Measurements from ENCODE around the gene ECHDC3.
"Not testable (repeated sequence)": the region's sequence is repeated elsewhere in the genome, so short reads cannot be mapped to it uniquely, and the experiment has no call there.

The ECHDC3 gene, protein sequence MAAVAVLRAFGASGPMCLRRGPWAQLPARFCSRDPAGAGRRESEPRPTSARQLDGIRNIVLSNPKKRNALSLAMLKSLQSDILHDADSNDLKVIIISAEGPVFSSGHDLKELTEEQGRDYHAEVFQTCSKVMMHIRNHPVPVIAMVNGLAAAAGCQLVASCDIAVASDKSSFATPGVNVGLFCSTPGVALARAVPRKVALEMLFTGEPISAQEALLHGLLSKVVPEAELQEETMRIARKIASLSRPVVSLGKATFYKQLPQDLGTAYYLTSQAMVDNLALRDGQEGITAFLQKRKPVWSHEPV

DNA sequence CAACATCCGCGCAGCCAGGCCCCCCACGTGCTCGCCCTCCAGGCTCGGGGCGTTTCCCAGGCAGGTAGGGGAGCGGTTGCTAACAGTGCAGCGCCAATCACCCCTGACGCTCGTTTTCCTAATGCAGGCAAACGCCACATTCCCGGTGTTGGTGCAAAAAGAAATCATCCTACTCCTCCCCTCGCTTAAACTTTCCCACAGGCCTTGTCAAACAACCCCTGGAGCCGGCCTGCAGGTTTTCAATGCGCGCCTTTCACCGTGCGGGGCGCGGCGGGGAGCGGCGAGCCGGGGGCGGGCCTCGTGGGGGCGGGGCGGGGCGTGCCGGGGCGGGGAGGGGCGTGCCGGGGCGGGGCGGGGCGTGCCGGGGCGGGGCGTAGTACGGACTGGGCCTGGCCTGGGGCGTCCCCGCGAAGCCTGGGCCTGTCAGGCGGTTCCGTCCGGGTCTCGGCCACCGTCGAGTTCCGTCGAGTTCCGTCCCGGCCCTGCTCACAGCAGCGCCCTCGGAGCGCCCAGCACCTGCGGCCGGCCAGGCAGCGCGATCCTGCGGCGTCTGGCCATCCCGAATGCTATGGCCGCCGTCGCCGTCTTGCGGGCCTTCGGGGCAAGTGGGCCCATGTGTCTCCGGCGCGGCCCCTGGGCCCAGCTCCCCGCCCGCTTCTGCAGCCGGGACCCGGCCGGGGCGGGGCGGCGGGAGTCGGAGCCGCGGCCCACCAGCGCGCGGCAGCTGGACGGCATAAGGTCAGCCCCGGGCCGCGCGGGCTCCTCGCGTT is at the start of gene ECHDC3:
TSS of gene ECHDC3 (plus strand) at position 374 of the 770 bp plus-strand sequence. CDS start at position 569, 195 bp downstream.
- peak; percentile 34 for DNase-seq

DNA sequence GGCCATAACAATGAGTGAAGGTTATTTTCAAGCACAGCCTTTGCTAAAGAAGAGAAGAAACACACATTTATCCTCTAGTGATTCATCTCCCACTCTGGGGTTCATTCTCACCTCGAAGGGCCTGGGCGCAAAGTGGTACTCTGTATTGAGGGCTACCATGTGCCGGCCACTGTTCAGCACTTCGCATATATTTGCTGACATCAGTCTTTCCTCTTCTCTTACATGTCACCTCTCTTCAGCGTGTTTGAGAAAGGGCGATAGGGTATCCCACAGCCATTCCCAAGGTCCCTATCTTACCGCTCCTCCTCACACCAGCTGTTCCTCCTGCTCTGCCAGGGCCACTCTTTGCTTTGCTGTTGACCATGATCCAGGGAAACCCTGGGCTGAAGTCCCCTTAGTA is 48.8 kb upstream of the ECHDC3 start:
- no peak for DNase-seq

DNA sequence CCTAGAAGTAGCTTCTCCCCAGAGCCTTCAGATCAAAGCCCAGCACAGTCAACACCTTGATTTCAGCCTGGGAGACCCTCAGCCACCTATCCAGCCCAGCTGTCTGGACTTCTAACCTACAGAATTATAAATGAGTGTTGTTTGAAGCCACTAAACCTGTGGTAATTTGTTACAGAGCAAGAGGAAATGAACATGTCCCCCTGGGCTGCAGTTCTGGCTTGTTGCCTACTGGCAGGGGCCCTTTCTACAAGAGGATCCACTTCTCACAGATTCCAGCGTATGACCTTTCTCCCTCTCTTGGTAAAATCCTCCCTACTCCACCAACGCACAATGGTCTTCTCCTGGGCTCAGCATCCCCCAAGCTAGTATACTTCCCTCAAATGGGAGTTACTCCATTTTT is 46.4 kb upstream of the ECHDC3 start:
- DNase-seq: no peak

DNA sequence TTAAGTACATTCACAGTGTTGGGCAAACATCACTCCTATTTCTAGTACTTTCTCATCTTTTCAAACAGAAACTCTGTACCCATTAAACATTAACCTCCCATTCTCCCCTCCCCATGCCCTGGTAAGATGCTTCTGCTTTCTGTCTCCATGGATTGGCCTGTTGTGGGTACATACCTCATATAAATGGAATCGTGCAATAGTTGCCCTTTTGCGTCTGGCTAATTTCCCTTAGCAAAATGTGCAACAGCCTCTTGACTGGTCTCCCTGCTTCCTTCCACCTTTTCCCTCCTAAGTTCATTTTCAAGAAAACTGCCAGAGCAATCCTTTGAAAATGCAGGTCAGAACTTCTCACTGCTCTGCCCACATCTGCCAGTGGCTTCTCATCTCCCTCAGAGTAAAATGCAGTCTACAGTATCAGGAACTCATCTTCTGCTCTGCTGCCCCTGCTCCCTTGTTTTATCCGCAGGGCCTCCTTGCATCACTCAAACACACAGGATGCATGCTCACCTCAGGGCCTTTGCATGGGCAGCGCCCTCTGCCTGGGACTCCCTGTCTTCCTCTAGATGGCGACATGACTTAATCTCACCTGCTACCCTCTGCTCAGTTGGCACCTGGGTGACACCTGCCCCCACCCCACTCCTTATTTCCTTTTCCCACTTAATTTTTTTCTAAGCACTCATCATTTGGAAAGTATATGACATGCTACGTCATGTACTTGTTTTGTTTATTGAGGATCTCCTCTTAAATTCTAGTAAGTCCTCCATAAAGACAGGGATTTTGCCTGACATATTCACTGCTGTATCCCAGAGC is 44.3 kb upstream of the ECHDC3 start:
- DNase-seq: no peak

DNA sequence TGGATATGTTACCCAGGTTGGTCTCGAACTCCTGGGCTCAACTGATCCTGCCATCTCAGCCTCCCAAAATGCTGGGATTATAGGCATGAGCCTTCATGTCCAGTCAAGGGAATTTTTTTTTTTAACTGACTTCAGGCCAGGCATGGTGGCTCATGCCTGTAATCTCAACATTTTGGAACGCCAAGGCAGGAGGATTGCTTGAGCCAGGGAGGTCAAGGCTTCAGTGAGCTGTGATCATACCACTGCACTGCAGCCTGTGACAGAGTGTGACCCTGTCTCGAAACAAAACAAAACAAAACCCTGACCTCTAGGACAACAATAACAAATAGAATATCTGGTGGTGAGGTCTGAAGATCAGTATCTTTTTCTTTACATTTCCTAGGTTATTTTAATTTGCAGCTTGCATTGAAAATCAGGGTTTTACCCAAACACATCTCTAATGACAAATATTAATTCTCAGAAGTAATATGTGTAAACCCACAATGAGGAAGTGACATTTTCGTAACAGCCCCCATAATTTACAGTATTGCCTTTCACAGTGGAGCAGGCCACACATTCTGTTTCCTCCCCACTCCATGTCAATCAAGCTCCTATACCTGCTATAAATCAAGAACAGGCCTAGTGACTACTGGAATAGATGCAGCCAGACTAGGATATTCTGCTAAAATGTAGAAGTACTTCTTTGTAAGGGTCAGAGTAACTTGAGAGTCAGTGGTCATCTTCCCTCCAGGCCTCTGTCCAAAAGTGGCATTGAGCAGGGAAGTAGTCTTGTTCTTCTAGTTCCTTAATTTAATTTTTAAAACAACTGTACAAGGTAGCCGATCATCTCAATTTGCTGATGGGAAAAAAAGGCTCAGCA is 43.3 kb upstream of the ECHDC3 start:
- DNase-seq: no peak

DNA sequence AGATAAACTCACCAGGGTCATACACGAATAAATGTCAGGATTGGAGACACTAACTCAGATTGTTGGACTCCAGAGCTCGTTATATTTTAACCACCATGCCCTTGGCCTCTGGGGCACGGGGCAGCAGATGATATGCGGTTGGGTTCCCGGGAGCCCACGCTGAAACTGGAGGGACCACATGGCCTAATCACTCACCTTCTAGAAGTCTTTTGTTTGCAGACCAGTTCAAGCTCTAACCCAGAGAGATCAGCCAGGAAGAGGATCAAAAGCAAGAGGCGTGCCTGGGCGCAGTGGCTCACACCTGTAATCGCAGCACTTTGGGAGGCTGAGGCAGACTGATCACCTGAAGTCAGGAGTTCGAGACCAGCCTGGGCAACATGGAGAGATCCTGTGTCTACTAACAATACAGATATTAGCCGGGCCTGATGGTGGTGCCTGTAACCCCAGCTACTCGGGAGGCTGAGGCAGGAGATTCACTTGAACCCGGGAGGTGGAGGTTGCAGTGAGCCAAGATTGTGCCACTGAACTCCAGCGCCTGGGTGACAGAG is 42.6 kb upstream of the ECHDC3 start:
- DNase-seq: no peak

DNA sequence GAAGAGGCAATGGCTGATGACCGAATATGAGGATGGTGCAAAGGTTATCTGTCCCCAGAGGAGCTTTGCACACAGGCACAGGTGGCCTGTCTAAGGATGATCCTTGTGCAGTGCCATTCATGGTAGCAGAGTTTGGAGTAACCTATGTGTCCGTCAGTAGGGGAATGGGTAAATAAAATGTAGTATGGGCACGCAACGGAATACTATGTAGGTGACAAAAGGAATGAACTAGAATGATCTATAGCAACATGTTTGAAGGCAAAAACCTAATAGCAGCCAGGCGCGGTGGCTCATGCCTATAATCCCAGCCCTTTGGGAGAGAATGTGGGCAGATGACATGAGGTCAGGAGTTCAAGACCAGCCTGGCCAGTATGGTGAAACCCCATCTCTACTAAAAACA is 41.6 kb upstream of the ECHDC3 start:
- DNase-seq: no peak

DNA sequence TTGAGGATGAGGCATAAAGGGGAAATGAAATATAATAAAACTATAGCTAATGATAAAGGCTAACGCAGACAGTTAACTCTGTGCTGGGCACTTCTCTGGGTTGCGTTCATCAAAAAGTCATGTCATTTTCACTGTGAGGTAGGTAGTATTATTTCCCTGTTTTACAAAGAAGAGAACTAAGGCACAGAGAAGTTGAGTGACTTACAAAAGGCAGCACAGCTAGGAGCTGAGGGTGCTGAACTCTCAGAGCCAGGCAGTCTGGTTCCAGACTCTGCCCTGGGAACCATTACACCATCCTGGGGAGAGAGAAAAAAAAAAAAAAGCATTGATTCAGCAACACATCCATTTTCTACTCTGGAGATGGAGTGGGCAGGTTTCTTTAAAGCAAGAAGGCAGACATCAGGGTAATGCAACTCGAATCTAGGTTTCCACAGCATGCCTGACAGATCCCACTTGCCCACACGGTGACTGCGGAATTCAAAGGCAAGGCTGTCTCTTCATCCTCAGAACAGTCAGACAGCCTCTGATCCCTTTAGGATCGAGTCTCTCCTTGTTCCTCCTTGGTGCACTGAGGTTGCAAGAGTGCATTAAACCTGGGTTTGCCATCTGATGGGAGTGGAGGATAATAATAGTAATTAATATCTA is 40.6 kb upstream of the ECHDC3 start:
- no peak for DNase-seq

DNA sequence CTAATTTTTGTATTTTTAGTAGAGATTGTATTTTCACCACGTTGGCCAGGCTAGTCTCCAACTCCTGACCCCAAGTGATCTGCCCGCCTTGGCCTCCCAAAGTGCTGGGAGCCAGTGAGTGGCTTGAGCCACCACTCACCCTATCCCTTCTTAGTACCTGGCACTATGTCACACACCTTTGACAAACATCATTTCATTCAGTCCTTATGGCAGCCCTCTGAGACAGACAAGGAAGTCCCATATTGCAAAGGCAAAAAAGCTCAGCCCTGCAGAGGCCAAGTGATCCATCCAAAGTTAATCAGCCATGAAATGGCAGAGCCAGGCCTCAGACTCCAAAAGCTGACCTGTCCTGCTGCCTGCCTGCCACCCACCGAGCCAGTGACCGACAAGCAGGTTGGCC is 39.9 kb upstream of the ECHDC3 start:
- DNase-seq: no peak

DNA sequence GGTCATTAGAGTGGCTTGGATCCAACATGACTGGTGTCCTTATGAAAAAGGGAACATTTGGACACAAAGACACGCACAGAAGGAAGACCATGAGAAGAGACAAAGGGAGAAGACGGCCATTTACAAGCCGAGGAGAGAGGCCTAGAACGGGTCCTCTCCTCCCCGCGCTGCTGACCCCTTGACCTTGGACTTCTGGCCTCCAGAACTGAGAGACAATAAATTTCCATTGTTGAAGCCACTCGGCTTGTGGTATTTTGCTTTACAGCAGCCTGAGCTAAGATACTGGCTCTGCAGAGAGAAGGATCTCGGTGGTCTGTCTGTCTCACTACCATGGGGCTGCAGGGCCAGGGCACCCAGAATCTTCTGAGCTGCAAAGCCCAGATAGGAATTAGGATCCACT is 38.1 kb upstream of the ECHDC3 start:
- DNase-seq: no peak

DNA sequence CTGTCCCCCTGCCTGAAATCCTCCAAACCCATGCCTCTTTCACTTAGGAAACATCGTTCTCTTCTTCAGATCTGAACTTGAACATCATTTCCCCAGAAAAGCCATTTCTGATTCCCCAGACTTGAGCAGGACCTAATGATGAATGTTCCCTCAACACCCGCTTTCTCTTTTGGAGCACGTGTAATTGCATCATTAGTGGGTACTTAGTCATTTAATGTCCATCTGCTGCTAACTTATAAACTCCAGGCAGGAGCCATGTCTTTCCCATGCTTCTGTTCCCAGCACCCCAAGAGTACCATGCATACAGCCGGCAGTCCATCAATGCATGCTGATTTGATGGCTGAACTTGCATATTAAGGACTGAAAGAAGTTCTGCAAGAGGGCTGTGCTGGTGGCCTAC is 36.5 kb upstream of the ECHDC3 start:
- no peak for DNase-seq

DNA sequence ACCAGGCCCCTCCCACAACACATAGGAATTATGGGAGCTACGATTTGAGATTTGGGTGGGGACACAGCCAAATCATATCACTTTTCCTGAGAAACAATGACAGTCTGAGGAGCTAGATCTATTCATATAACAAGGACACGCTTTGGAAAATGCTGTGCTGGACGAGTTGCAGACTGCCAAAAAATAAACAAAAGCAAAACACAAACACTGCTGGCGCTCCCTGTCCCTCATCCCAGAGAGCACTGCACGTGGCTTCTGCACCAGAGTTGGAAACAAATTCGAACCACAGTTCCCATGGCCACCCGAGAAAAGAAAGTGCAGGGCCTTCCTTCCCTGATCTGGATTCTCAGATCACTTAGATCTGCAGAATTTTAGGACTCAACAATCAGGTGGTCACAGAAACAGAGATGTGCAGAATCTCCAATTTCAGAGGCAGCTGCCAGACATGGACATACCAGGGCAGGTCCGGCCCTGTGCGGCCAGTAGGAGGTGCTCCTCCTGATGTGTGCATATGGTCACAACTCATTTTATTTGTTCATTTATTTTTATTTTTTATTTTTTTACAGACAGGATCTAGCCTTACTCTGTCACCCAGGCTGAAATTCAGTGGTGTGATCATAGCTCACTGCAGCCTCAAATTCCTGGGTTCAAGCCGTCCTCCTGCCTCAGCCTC is 35.2 kb upstream of the ECHDC3 start:
- no peak for DNase-seq

DNA sequence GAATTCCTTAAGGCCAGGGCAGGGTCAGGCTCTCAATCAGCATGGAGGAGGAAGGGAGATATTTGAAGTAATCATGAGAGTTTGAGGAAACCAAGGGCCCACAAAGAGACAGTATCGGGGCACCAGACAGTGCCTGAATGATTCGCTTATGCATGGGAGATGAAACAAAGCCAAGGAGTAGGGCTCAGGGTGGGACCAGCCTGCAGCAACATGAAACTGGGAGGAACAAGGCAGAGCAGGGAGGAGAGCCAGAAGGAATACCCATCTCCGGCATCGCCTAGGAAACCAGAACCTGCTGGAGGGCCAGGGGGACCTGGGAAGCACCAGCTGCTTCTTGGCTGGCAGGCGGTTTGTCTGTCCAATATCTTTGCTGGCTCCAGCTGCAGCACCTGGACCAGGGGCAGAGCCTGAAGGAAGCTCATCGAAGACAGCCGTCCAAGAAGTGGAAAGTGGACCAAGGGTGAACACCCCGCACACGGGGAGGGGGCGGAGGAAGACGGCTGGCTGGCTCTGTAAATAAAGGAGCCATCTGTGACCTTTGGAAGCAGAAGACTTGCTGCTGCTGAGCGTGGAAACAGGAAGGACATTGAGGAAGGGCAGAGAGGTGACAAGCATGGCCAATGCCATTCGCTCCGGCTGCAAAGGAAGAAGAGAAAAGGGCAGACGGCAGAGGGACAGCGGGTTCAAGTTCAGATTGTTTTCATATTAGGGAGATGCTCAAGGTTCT is 34.4 kb upstream of the ECHDC3 start:
- DNase-seq: no peak

DNA sequence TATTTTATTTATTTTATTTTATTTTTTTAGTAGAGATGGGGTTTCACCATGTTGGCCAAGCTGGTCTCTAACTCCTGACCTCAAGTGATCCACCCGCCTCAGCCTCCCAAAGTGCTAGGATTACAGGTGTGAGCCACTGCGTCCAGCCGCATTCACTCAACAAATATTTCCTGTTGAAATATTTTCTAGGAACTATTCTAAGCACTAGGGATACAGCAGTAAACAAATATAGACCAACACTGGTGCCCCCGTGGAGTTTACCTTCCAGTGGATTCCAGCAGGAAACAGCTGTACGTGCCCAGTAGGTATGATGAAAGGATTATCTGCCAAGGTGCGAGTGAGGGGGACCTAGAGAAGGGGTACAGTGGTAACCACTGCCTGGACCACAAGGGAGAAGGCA is 33.4 kb upstream of the ECHDC3 start:
- not testable (repeated sequence) for DNase-seq

DNA sequence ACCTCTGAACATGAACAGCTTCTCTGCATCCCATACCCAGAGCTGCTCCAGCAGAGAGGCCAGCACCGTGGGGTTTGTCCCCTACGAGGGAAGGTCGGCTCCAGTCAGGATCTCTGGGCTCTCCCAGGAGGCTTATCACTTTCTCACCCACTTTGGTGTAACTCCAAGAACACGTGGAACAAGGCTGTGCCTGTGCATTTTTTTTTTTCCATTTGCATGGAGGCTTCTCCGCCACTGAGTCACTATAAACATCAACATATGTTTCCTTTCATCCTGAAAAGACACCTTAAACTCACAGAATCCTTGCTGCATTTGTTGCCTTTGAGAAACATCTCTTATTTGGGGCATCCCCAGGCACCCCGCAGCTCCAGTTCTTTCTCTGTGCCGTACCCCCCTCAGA is 29.4 kb upstream of the ECHDC3 start:
- DNase-seq: no peak

DNA sequence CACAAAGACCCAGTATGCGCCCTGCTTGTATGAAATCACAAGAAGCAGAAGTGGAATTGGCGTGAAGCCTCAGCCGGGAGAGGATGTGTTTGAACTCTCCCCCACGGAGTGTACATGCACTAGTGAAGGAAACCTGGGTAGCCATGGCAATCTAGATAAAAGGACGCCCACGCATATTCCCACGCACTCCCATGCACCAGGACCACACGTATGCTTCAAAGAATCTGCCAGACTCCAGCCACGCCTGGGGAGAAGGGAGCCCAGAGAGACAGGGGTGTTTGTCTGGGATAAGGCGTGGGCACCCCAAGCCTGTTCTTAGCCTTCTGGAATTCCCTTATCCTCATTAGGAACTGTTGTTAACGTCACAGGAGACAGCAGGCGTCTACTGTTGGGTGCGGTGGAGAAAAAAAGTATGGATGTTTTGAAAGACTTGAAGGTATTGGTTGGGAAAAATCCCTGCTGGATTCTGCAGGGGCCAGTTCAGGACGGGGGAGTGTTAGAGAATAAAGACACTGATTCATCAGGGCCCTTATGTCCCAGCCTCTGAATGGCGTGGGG is 28.9 kb upstream of the ECHDC3 start:
- DNase-seq: no peak

DNA sequence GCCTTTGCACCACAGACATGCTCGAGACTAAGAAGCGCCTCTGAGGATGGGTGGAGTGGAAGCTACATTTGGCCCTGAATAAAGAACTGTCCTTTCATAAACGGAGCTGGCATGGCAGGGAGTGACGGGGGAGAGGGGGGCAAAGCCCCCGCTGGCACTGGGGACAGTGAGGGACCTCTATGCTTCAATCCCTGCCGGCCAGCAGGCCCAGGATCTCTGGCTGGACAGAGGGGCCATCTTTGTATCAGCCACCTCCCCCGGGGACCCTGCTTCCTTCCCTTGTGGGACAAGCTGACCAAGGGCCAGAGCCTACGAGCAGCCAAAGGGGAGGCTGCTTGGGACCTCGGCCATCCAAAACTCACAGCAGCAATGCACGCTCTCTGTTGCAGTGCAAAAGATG is 28.2 kb upstream of the ECHDC3 start:
- DNase-seq: no peak

DNA sequence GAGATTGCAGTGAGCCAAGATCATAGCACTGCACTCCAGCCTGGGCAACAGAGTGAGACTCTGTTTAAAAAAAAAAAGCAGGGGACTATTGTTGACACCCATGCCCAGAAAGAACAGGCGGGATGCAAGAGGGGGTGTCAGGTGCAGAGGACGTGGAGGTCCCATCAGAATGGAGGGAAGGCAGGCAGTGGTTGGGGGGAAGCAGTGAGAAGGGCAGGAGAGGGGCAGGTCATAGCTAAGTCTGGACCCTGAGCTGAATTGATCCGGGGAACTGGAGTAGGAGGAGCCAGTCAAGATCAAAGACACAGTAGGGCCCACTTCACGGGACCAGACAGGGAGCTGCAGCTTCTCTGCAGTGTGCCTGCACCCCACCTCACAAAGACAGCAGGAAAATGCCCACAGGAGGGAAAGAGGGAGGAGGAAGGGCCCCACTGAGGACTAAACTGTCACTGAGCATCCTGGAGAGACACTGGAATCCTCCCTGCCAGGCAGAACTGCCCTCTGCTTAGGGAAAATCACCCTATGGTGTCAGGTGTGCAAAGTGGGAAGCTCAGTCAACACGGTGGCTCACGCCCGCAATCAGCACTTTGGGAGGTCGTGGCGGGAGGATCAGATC is 27.3 kb upstream of the ECHDC3 start:
- DNase-seq: no peak

DNA sequence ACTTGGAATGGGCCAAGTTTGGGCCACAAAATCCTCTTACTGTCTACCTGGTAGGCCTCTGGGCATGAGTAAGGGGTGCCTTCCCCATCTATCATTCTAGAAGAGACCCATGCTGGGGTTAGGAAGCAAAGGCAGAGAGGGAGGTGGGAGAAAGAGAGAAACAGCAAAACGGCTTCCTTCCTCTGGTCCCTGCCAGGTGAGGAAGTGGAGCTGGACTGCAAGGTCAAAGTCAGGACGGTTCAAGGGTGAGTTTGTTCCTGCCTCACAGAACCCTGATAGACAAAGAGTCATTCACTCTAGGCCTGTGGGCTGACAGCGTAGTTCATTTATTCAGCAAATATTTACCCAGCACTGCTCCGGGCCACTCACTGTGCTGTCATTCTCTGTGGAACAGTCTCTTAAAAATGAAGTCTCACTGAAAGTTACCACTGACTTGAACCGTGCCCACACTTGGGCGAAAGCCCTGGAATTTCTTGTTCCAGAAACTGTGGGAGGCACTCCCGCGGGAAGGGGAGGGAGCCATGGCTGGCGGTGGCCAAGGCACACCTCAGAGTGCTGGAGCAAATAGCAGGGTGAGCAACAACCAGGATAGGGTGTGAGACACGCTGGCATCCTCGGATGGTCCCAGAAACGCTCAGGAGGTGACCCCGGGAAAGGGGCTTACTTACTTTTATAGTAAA is 26.2 kb upstream of the ECHDC3 start:
- no peak for DNase-seq
